NCI-H146 (cell line): Measurements from ENCODE around the gene KANSL3.

Experiments
- DNase-seq: peaks from one replicate; lab custom pipeline; 2025; lab: John Stamatoyannopoulos, UW

KANSL3 gene

GRCh38 chr2:96604104-96604503 is 34.0 kb downstream of the KANSL3 start:
- no peak for DNase-seq

DNA sequence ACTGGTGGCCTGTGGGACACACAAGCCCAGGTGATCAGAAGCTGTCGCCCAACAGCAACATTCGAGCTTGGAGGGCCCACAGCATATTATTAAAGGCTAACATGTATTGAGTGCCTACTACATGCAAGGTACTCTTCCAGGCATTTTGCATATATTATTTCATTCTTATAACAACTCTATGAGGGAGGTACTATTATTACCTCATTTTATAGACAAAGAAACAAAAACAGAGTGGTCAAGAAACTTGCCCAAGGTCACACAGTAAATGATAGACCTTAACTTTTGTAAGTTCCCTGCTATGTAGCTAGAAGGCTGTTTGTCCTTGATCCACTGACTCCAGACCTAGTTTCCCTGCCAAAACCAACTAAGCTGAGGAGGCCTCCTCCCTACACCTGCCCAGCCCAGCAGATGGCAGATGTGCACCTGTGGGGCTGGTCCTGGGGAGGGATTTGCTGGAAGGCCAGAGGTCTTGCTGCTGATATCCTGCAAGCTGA is 35.7 kb downstream of the KANSL3 start:
- DNase-seq = no peak

DNA sequence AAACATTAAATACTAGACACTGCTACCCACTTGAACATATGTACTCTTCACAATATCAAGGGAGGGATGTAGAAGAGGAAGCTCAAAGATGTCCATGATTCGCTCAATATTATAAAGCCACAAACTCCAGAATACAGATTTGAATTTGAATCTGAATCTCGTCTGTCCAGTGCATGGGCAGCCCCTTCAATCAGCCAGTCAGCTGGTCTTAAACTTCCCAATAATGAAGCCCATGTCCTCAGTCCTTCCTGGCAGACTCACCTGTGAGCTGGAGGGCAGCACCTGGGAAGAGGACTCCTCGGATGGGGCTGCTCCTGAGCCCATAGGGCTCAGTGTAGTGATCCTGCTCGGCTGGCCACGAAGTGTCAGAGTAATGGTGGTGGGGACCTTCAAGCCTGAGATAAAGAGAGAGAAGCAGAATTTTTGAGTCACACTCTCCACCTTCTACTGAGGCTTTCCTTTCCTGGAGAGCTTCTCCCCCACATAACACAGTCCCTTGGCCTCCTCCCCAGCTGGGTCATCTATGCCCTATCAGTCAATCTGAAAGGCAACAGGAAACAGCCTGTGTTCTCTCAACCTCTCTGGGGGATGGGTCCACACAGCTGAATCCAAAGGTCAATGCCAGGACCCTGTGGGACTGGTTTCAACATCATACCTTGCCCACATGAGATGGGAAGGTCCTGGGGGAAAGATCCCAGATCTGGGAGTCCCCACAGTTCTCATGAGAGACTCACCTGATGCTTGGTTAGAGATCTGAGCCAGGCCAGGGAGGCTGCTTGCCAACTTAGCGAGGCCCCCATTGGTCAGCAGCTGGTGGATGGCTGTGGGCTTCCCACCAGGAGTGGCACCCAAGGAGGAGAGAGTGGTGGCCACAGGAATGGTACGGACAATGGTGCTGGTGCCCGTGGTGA is 36.5 kb downstream of the KANSL3 start:
- no peak for DNase-seq

DNA sequence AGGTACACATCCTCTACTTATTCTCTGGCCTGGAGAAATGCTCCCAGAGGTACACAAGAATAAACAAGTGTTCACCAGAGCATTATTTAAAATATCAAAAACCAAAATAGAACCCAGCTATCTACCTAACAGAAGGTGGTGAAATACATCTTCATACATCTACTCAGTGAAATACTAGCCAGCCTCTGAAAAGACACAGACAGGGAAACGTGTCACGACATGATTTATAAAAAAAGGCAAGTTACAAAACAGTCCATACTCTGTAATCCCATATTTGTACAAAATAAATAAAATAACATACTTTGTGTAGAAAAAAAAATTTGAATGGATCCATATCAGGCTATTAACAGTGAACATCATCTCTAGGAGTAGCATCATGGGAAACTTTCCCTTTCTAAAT is 38.2 kb downstream of the KANSL3 start:
- DNase-seq = no peak

DNA sequence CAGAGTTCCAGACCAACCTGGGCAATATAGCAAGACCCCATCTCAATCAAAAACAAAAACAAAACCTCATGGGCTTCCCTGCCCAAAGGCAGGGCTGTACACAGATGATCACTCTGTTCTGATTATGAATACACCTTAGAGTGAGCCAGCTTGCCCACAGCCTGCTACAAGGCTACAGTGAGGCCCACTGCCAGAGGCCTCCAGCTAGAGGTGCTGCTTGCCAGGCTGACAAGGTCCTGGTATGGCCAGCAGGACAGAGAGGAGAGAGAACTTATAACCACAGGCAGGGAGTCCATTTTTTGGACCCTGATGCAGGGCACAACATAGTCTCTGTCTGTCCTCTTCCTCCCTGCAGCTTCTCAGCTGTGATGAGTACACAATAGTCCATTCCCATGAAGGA is 41.5 kb downstream of the KANSL3 start:
- no peak for DNase-seq

DNA sequence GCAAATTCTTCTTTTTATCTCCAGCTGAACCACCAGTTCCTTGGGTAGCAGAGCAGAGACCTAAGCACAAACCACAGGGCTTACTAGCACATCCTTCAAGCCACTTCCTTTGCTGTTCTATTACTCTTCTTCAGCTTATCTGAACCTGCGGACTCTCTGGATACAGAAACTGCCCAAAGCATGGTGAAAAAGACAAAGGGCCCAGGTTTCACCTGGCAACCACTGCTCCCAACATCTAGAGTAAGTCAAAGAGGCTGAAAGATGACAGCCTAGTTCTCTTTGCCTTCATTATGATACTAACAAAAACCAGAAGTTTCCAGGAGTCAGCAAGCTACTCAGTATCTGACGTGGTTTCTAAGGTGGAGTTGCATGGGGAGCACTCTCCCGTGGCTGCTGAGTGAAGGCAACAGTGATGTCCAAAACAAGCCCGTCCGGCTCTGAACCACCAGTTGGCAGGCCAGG is 43.4 kb downstream of the KANSL3 start:
- DNase-seq = no peak

DNA sequence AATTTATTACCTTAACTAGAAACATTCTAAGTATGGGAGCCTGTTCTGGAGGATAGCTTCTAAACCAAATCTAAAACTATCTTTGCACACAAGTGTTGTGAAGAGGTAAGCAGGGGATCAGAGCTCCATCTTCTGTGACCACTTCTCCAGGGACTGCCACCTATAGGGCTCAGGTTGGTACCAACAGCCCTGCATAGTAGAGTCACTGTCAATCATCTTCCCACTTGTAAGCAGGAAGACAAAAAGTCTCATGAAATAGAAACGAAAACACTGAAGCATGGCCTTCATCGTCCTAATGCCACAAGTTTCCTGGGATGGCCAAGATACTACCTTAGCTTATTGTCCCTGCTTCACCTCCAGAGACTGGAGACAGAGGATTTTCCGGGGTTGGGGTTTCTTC is 43.8 kb downstream of the KANSL3 start:
- DNase-seq = no peak

DNA sequence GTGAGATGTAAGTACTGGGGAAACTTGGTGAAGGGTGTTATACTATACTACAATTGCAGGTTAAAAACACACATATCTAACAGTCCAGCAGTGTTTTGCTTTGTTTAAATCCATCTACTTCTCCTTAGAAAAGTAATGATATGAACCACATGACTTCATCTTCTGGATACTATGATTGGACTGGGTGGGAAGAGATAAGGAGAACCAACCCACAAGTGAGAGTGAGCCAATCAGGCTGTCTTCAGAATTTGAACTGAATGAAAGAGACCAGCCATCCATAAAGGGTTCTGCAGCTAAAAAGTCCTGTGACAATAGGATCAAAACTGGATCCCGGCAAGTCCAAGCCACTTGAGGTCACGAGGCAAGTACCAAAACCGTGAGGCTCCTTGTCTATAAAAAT is 46.6 kb downstream of the KANSL3 start:
- DNase-seq = no peak

GRCh38 chr2:96591054-96591453 is 47.1 kb downstream of the KANSL3 start:
- no peak for DNase-seq

DNA sequence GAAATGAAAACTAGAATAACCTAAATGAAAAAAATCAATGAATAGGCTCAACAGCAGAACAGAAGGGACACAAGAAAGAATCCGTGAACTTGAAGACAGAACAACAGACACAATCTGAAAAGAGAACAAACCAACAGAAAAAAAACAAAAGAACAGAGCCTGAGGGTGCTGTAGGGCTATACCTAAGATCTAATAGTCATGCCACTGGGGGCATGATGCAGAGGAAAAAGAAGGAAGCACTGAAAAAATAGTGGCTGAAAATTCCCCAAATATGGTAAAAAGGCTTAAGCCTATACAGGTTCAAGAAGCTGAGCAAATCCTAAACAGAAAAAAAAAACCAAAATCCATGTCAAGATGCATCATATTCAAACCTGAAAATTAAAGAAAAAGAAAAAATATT is 50.3 kb downstream of the KANSL3 start:
- no peak for DNase-seq

DNA sequence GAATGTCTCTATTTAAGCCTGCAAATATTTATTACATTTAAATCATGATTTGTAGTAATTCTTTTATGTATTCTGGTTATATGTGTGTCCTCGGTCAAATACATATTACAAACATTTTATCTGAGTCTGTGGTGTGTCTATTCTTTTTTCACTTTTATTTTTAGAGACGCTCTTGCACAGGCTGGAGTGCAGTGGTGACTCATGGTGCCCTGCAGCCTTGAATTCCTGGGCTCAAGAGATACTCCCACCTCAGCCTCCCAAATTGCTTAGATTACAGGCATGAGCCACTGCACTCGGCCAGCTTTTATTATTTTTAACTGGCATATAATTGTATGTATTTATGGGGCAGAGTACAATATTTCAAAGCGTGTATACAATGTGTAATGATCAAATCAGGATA is 54.1 kb downstream of the KANSL3 start:
- DNase-seq = no peak

GRCh38 chr2:96580771-96581170 is 57.3 kb downstream of the KANSL3 start:
- DNase-seq = no peak

DNA sequence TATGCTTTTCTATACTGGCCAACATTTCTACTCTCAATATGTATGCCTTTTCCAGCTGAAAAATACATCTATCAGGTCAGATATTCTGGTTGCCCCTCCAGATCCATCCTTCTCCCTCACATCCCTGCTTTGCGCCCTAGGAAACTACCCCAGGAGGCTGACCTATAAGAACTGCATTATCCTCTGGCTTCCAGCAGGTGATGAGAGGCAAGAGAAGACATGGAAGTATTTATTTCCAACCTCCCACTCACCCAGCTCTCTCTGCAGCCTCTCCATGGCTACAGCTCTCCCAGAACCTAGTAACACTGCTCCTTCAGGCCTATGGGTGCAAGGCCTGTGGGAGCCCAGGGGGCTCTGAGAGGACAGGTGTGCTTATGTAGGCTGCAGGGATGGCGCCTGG is 58.7 kb downstream of the KANSL3 start:
- no peak for DNase-seq

DNA sequence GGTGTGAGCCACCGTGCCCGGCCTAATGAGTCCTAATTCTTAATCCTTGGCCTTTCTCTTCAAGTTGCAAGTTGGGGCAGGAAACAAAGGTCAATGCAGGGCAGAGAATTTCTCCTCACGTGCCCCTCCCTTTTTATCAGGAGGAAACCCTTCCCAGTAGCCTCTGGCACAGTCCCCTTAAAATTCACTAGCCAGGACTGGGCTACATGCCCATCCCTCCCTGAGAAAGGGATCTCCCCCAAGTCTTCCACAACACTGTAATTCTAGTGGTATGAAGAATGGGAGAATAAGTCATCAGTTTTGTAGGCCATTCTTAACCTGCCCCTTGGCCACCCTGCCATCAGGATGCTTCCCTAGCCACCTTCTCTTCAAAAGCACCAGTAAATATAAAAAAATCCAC is 59.4 kb downstream of the KANSL3 start:
- DNase-seq = no peak

- no peak for DNase-seq
Observed at GRCh38 chr2:96577501-96577900, 60.6 kb downstream of the KANSL3 start.

DNA sequence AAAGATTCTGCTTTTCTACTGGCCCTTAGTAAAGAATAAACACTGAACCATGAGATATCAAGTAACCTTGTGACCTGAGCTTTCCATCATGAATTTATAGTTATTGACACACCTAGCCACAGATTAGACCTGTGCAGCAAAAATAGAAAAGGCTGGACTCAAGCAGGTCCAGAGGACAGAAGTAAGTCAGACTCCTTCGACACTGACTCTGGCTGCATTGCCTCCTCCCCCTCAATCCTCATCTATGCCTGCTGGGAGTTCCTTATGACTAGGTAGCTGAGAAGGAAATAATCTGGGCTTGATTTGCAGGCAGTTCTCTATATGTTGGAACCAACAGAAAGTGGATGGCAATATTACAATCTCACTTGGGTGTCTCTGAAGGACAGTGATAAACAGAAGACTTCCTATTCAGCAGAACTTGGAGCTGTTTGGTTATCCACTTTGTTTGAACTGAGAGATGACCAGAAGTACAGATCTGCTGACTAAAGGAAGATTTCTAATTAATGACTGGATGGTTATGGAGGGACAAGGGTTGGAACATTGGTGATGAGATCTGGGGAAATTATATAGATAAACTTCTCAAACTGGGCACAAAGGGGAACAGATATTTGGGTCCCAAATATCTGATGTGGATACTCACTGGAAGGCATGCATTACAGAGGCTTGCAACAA is 62.2 kb downstream of the KANSL3 start:
- DNase-seq = no peak

GRCh38 chr2:96574364-96574763 is 63.7 kb downstream of the KANSL3 start:
- DNase-seq = no peak

GRCh38 chr2:96568094-96568493 is 70.0 kb downstream of the KANSL3 start:
- no peak for DNase-seq

DNA sequence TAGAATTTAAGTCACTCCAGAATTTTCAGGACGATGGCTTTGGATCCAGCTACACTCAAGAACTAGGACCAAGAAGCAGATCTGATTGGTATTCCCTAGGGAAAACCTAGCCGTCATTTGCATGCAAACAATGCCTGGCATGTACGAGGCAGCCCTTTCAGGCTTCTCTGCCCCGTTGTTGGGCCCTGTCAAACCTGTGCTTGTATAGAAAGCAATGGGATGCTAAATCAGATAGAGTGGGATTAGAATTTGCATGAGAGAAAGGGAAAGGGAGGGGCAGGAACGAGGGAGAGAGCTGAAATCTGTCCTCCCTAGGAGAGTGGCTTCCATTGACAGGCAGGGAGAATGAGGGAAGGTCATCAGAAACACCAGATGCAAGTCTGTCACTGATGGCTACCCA is 73.0 kb downstream of the KANSL3 start:
- no peak for DNase-seq

DNA sequence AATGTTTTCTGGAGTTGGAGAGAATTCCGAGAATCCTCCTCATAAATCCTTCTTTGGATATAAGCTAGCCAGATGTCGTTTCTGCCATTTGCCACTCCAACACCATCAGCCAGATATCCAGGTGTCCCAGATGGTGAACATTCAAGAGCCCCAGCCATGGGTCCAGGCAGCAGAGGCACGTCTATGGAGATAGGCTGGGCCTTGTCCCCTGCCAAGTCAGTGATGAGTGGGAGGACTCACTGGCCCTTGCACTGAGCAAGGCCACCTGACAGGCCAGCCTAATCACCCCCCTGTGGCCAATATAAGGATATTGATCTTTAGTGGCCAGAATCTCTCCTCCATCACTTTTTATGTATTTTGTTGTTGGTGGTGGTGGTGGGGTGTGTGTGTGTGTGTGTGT is 73.5 kb downstream of the KANSL3 start:
- DNase-seq = no peak

- DNase-seq = no peak
Observed at GRCh38 chr2:96564026-96564425, 74.1 kb downstream of the KANSL3 start.

DNA sequence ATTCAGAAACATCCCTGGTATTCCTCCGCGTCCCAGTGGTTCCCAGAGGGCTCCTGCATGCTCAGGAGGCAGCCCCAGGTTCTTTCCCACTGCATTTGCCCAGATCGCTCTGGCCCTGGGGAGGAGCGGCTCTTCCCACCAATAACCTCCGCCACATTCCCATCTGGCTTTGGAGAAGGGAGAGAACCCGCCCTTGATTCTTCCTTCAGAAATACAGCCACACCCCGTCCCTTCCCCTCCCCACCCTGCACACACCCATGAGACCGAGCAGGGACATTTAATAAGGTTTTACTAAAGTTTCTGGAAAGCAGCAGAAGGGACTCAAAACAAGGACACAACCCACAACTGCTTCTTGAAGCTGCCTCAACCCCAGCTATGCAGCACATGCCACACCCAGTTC is 79.6 kb downstream of the KANSL3 start:
- no peak for DNase-seq

DNA sequence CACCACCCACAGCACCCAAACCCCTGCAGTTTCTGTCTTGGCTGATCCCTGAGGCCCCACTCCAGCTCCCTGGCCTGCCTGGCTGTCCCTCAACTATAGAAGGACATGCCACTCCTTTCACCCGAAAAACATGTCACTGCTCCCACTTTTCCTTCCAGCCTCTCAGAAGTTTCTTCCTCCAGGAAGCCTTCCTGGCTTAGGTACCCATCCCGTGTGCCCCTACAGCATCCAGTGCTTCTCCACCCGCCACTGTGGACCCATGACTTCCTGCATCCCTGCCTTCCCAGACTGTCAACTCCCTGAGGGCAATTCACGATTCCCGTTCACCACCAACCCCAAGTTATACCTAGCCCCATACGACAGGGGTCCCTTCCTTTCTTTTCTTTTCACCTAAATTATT is 80.1 kb downstream of the KANSL3 start:
- DNase-seq = no peak
